GM11168 (cell line): ENCODE measurements around the gene LHX2.
"Not testable (repeated sequence)": the region's sequence is repeated elsewhere in the genome, so short reads cannot be mapped to it uniquely, and the experiment has no call there.

ENCODE experiments used
- in situ Hi-C: fragments of 300-500 bp; cut with MboI; formaldehyde crosslinking; loops from one replicate; pipeline ENCODE4 v1.12.0; 2022; ENCODE audit warnings: low sequenced_read_pairs; ENCODE audit not compliant: unreplicated experiment

Gene LHX2, protein sequence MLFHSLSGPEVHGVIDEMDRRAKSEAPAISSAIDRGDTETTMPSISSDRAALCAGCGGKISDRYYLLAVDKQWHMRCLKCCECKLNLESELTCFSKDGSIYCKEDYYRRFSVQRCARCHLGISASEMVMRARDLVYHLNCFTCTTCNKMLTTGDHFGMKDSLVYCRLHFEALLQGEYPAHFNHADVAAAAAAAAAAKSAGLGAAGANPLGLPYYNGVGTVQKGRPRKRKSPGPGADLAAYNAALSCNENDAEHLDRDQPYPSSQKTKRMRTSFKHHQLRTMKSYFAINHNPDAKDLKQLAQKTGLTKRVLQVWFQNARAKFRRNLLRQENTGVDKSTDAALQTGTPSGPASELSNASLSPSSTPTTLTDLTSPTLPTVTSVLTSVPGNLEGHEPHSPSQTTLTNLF

DNA sequence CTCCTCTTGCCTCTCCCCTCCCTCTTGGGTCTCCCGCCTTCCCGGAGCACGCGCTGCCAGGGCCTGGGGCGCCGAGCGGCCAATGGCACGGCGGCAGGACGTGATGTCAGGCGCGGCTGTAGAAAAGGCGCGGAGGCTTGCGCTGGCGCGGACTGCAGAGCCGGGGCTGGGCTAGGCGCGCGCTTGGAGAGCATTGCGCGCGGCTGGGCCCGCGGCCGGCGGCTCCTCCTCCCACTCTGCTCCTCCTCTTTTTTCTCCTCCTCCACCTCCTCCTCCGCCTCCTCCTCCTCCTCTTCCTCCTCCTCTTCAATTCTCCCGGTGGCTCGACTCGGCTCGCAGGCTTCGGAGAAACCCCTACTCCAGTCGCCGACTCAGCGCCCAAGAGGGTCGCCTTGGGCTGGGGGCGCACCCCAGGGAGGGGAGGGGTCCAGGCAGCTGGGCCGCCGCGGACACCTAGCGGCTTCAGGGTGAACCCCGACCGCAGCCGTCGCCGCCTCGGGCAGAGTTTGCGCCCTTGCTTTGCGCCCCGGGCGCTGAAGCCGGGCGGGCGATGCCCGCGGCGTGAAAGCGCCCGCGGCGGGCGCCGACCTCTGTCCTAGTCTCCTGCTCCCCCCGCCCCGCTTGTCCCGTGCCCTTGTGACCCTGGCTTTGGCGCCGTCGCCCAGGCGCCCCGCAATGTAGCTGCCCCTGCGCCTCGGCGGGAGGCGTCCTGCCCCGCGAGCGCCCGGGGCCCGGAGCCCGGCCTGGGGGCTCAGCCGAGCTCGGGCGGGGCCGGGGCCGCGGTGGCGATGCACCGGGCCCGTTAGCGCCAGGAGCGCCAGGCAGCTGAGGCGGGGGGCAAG, at the start of gene LHX2:
LHX2 (plus strand) TSS at position 309 of the 842 bp plus-strand sequence. CDS start 581 bp downstream, outside the sequence.
- in situ Hi-C loops: loop anchor here (25.0 kb wide), 1 partner anchor 474 kb away; no protein-coding TSS in a partner anchor

DNA sequence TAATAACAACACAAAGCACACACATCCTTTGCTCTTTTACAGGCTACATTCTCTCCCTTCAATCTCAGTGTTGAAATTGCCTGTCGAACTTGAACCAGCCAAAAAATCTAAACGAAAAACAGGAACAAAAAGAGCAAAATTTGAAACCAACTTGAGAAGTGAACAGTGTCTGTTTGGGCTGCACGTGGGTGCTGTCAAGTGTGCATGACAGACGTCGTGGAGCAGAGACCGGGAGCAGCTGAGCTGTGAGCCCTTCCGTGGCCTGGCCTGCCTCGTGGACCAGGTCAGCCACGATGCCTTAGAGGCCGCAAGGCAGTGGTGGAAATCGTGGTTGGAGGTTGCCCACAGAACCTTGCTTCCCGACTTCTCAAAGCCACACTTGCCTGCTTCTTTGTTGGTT, 46.8 kb upstream of the LHX2 start:
- in situ Hi-C loops: no loop called here

DNA sequence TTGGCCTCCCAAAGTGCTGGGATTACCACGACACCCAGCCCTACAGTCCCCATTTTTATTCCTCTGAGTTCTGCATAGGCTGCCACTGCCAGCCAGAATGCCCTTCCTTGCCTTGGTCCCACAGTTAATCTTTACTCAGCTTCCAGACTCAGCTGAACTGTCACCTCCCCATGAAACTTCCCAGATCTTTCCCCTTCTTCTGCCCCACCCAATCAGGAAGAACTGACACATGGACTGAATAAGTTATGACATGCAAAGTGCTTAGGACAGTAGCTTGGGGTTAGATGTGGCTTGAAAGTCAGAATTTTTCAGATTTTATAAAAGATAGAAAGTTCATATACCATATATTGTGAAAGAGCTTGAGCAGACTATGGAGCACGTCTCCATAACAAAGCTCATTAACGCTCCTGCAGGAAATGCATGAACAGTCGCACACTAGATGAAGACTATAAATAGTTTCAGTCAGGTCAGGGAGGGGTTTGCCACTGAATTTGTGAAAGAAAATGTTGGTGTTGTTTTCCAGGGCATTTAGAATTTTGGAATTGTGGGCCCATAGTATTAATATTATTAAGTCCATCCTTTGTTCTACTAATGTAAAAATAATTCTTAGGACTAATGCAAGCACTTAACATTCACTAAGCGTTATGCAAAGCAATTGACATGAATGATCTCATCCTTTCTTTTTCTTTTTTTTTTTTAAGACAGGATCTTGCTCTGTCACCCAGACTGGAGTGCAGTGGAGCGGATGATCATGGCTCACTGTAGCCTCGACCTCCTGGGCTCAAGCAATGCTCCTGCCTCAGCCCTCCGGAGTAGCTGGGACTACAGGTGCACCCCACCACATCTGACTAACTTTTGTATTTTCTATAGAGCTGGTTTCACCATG, 45.5 kb upstream of the LHX2 start:
- in situ Hi-C loops: no loop called here

DNA sequence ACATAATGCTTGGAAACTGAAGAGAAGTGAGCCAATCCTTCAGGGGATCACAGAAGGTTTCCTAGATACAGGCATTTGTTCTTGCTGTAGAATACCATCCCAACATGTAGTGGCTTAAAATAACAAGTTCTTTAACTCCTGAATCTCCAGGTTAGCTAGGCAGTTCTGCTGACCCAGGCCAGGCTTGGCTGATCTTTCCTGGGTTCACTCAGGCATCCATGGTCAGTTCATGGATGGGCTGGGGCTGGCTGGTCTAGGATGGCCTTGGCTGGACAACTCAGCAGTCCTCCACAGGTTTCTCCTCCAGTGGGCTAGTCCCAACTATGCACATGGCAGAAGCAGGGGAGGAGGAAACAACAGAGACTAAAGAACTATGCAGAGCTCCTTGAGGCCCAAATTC, 44.2 kb upstream of the LHX2 start:
- in situ Hi-C loops: no loop called here

DNA sequence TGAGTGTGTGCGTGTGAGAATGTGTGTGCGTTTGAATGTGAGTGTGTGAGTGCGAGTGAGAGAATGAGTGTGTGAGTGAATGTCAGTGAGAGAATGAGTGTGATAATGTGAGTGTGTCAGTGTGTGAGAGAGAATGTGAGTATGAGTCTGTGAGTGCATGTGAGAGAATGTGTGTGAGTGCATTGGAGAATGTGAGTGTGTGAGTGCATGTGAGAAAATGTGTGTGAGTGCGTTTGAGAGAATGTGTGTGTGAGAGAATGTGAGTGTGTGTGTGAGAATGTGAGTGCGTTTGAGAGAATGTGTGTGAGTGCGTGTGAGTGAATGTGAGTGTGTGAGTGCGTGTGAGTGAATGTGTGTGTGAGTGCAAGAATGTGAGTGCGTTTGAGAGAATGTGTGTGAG, 39.0 kb upstream of the LHX2 start:
- in situ Hi-C loops: no loop called here

DNA sequence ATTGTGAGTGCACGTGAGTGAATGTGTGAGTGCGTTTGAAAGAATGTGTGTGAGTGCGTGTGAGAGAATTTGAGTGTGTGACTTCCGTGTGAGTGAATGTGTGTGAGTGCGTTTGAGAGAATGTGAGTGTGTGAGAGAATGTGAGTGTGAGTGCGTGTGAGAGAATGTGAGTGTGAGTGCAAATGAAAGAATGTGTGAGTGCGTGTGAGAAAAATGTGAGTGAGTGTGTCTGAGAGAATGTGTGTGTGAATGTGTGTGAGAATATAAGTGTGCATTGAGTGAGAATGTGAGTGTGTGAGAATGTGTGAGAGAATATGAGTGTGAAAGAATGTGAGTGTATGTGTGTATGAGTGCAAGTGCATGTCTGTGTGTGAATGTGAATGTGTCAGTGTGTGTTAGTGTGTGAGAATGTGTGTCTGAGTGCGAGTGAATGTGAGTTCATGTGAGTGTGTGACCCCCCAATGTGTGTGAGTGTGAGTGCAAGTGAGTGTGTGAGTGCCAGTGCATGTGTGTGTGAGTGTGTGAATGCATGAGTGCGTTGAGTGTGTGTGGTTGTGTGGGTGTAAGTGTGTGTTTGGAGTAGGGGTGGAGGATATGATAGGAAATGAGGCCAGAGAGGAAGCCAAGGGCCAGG, 37.9 kb upstream of the LHX2 start:
- in situ Hi-C loops: no loop called here

DNA sequence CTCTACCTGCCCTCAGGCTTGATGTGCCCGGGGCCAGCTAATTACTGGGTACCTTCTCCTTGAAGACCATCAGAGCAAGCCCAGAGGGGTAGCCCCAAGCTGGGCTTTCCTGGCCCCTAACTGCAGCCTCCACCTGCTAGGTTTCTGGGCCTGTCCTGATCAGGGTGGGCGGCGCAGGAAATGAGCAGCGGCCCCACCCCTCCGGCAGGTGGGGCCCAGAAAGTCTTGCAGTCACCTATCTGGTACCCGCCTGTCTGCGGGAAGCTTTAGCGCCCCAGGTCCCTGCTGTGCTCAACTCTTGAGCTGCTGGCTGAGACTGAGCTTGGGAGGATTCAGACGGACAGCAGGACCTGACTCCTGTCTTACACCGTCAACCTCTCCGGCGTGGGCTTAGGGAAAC, 37.1 kb upstream of the LHX2 start:
- in situ Hi-C loops: no loop called here

DNA sequence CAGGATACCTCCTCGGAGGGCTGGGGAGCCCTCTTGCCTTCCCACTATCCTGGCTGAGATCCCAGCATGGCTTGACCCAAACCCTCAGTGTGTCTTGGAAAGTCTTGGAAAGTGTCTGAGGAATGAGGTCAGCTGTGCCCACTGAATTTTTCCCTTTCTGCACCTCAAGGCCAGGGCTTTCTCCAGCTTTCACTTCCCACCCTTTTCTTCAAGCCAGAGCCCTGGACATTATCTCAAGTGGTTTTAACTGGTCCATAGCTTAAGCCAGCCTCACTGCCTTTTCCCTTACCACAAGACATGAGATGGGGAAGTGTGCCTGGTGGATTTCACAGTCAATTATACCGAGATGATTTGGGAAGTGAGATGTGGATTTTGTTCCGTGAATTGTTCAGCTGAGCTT, 35.7 kb upstream of the LHX2 start:
- in situ Hi-C loops: no loop called here

DNA sequence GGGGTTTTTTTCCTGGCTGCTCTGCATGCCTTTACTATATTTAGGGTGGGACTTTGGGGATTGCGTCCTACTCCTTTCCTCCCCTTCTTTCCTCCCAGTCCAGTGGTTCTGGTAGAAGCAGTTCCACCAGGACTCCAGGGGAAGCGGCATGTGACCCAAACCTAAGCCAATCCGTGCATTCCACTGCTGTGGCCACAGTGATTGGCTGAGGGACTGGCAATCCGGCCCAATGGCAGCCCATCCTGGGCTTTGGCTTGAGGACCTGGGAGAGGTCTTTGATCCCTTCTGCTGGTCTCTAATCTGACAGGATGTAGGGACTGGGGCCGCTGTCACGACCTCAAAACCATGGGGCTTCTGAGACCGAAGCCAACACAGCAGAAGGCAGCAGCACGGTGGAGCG, 35.0 kb upstream of the LHX2 start:
- in situ Hi-C loops: not testable (repeated sequence)

DNA sequence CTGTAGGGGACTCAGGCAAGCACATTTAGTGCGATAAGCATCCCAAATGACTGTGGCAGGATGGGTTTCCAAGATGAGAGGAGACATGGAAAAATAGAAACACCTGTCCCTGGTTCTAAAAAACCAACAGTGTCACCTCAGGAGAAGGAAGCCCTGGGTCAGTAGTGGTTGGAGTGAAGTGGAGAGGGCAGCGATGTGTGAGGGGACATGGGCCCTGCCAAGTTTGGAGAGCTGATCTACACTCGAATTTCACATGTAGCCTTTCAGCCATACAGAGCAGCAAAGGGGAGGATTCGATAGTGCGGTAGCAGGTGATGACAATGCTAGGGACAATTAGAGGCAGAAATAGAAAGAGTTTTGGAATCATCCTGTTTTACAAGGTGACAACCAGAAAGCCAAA, 32.6 kb upstream of the LHX2 start:
- in situ Hi-C loops: no loop called here

DNA sequence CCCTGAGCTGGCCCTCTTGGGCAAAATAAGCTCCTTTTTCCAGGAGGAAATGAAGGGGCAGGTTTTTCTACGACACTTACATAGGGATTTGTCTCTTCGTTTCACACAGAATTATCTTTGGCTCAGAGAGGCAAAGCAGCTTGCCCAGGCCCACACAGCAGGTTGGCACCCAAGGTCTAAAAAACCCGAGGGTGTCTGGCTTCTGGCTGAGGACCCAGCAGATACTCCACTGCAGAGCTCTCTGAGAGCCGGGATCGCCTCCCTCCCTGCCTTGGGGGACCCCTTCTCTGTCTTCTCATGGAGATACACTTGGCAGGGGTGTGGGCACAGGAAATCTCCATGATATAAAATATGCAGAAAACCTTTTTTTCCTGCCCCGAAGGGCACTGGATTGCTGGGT, 29.0 kb upstream of the LHX2 start:
- in situ Hi-C loops: no loop called here

DNA sequence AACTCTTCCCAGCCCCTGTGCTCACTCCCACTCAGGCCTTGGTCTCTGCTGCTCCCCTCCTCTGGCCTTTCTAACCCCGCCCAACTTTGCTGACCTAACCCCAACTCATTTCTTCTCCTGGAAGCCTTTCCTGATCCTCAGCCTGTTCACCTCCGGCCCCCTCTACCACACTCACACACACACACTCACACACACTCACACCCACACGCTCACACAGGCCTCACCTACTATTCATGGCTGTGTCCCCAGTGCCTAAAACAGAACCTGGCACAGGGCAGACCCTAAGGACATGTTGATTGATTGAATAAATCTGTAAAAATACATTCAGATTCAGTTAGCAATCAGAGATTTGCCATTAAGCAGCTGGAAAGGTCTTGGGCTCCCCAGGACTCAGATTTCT, 28.5 kb upstream of the LHX2 start:
- in situ Hi-C loops: no loop called here

DNA sequence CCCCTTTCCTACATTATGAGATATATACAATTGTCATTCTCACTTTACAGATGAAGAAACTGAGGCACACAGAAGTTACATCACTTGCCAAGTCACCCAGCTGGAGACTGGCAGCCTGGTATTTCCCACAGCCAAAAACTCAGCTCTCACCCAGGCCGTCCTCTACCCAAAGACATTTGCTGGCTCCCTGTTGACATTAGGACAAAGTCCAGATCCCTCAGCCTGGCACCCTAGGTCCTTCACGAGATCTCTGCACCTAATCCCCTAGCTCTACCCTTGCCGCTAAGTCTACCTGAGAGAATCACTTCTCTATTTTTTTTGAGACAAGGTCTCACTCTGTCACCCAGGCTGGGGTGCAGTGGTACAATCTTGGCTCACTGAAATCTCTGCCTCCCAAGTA, 26.8 kb upstream of the LHX2 start:
- in situ Hi-C loops: no loop called here

DNA sequence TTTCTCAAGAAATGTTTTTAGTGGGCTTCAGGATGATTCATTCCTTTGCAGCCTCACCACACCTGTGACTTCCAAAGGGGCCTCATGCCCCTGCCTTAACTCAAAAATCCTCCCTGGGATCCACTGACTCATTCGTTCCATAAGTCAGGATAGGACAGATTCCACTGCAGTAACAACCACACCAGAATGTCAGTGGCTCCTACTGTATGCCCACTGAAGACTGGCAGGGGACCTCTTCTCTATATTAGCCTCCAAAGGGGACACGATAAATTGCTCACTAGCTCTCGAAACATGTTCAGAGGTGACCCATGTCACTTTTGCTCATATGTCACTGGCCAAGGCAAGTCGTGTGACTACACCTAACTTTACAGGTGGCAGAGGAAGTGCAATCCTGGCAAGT, 25.7 kb upstream of the LHX2 start:
- in situ Hi-C loops: no loop called here

DNA sequence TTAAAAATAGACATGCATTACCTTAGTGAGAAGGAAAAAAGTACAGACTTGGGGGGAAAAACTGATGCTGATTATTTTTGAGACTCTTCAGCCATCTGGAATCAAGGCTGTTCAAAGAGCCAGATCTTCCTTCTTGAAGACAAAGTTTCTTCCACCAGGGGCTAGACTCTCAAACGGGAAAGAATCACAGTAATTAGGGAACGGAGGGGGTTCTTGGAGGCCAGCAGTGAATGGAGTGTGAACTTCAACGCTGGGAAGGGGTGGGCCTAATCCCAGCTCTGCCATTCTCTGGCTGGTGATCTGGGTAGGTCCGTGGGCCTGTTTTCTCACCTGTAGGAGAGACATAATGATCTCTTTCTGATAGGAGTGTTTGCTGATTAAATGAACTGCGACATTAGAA, 21.1 kb upstream of the LHX2 start:
- in situ Hi-C loops: no loop called here

DNA sequence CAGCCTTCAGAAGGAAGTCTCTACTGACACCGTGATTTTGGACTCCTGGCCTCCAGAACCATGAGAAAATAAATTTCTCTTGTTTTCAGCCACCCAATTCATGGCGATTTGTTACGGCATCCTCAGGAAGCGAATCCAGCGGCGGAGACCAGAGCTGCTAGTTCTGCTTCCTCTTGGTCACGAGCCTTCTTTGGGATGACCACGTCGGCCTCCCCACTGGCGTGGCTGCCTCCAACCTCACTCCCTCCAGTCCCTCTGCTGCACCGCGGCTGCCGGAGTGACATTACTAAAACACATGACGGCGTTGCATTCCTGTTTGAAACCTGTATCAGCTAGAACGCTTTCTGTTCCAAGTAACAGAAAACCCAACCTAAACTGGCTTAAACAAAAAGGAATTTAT, 18.9 kb upstream of the LHX2 start:
- in situ Hi-C loops: not testable (repeated sequence)

DNA sequence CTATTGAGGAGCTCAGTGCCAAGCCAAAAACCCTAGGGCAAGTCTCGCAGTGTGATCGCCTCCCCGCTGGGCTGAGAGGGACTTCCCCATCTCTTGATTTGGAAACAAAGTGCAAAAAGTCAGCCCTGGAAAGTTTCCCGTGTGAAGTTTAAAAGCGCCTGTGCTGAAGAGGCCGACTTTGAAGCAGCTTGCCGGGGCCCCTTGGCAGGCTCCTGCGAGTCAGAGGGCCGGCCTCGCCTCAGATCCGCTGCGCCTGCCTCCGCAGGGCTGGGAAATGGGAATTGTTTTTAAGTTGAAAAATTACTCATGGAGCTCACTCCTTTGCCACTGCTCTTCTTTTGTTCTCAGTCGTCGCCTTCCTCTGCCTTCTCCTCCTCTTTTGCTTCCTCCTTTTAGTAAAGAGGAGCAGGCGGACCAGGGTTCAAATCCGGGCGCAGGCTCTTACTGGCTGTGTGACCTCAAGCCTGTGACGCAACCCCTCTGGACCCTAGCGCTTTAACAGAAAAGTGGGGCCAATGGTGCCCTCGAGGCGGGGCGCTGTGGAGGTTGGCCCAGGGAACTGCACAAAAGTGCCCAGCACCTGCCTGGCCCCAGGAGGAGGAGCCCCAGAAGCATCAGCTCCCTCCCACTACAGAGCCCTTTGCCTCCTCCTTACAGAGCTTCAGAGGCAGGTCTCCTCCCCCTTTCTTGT, 14.7 kb upstream of the LHX2 start:
- in situ Hi-C loops: no loop called here

DNA sequence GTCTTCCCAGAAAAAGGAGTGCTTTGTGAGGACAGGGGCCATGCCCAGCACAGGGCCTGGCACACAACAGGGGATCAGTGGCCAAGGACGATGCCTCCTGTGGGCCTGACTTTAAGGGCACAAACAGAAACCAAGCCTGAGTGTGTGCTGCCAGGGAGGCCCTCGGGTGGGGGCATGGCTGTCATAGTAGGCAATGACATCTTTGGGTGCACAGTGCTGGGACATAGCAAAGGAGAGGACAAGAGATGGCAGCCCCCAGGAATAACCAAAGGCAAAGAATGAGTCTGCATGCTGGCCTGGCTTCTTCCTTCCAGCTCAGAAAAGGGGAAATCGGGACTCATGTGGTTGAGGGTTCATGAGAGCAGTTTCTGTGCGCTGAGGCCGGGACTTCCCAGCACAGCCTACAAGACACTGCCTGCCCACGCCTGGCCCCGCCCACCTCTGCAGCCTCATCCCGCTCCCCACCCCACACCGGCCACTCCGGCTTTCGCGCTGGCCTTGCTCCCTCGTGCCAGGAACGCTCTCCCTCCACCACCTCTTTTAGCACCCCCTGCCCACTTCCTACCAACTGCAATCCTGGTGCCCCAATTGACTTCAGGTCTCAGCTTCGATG, 13.8 kb upstream of the LHX2 start:
- in situ Hi-C loops: no loop called here

DNA sequence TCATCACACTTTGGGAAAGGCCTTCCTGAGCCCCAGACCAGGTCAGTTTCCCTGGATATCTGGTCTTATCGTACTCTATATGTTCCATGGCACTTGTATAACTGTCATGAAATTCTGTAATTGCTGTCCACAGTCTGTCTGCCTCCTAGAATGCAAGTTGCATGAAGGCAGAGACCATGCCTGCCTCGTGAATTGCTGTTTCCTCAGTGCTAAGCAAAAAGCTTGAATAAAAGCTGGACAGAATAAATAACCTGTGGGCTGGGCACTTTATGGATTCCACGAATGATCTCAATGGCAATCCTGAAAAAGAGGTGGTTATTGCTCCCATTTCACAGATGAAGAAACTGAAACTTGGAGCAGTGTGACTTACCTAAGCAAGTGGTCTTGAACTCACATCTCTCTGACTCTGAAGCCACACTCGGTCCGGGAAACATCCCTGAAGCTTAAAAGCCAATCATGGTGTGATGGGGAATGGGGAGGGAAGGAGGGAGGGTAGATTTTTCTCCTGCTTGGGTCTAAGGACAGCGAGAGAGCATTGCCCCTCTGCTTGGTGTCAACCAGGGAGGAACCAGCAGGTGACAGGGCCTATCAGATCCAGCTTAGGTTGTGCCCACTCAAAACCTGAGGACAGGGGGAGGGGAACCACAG, 13.2 kb upstream of the LHX2 start:
- in situ Hi-C loops: no loop called here
